Large intestine (tissue), 1 donor: ENCODE data around the gene SAMD3. TPM values are rescaled to one million over a fixed set of nuclear protein-coding genes. Genes with fewer than 3 reads are reported as not detected.

Experiments
- polyA plus RNA-seq: library from polyadenylated mRNA; unstranded; fragments of 120-200 nt; gene quantifications from one replicate; pipeline ENCODE4 v1.2.1, GENCODE V29; 2013

Gene SAMD3
- polyA plus RNA-seq, 1 donor: 3.6 TPM

Other genes with a start within 250 kb of the SAMD3 start
- 9.1 TPM for gene L3MBTL3, start 204.4 kb downstream of the SAMD3 start, polyA plus RNA-seq
- gene TMEM200A, start 143.1 kb upstream of the SAMD3 start, polyA plus RNA-seq: 49.8 TPM